Ascending aorta (tissue), 2 donors: ENCODE measurements around the gene POTEF. TPM values are rescaled to one million over a fixed set of nuclear protein-coding genes. Genes with fewer than 3 reads are reported as not detected.
"Not testable (repeated sequence)": the region's sequence is repeated elsewhere in the genome, so short reads cannot be mapped to it uniquely, and the experiment has no call there.

Experiments
- DNase-seq, 2 donors: peaks; one replicate each; pipeline ENCODE4 v3.0.0-alpha.2; 2019; ENCODE audit warnings: low spot score in 2 of 2
- H3K27ac ChIP-seq, 2 donors: fragments of 200-600 bp; sonication (generic); one replicate each; pipeline ENCODE4 v1.5.1; 2016 to 2017; ENCODE audit warnings: mild to moderate bottlenecking in 1 of 2
- H3K27me3 ChIP-seq: fragments of 200-600 bp; sonication (generic); one replicate; pipeline ENCODE4 v1.5.1; 2017
- H3K36me3 ChIP-seq, 2 donors: fragments of 200-600 bp; sonication (generic); one replicate each; pipeline ENCODE4 v1.5.1; 2016
- H3K4me1 ChIP-seq, 2 donors: fragments of 200-600 bp; sonication (generic); one replicate each; pipeline ENCODE4 v1.5.1; 2016 to 2017; ENCODE audit warnings: mild to moderate bottlenecking in 1 of 2
- H3K4me3 ChIP-seq, 2 donors: fragments of 200-600 bp; sonication (generic); one replicate each; pipeline ENCODE4 v1.5.1; 2016 to 2017; ENCODE audit warnings: mild to moderate bottlenecking in 1 of 2
- H3K9me3 ChIP-seq, 2 donors: fragments of 200-600 bp; sonication (generic); one replicate each; pipeline ENCODE4 v1.5.1; 2016
- intact Hi-C: fragments of 100-400 bp; cut with DNase I; formaldehyde crosslinking; loops from one replicate; pipeline ENCODE4 v1.15.1; 2023
- total RNA-seq: library from RNA; depleted of rRNA; stranded (reverse); fragments of >200 nt; gene quantifications from one replicate; pipeline ENCODE4 v1.1.0, GENCODE V29; 2016
- TF ChIP-seq, protein P1 (sequence below), 3 experiments: fragments of 200-600 bp in 2 of 3; fragments of 450-650 bp in 1 of 3; sonication (generic) in 2 of 3; IDR thresholded peaks; one replicate each; pipeline ENCODE4 v1.5.1; 2016 to 2019; ENCODE audit warnings: antibody characterized with exemption in 3 of 3, mild to moderate bottlenecking in 1 of 3, moderate library complexity in 1 of 3

Gene POTEF
- not detected for total RNA-seq

GRCh38 chr2:130129120-130129829, at the start of gene POTEF:
POTEF (minus strand) TSS chr2:130129222; CDS start chr2:130120515, 8,707 bp downstream.
- peak in 1 of 2 donors; percentile 34 for DNase-seq
- H3K27ac ChIP-seq, H3K36me3 ChIP-seq, H3K4me1 ChIP-seq, H3K4me3 ChIP-seq, H3K9me3 ChIP-seq, intact Hi-C loops, H3K27me3 ChIP-seq: not testable (repeated sequence)

- H3K36me3 ChIP-seq, result peaks cover 35 to 51% of the 10 kb centered on the region in 2 donors
- intact Hi-C loops, H3K27ac ChIP-seq, DNase-seq, H3K9me3 ChIP-seq, H3K27me3 ChIP-seq, H3K4me1 ChIP-seq, H3K4me3 ChIP-seq: not testable (repeated sequence)
These were observed 45.8 kb upstream of the POTEF start for GRCh38 chr2:130174866-130175265.

DNA sequence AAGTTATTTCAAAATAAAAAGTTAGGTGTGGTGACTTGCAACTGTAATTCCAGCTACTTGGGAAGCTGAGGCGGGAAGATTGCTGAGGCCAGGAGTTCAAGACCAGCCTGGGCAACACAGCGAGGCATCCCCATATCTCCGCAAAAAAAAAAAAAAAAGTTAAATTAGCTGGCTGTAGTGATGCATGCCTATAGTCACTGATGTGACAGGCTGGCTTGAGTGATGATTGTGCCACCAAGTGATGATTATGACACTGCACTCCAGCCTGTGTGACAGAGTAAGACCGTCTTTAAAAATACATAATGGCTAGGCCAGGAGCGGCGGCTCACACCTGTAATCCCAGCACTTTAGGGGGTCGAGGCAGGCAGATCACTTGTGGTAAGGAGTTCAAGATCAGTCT, 40.9 kb upstream of the POTEF start:
- no peaks in the 10 kb centered on the region for H3K27me3 ChIP-seq
- H3K4me1 ChIP-seq, result no peaks in the 10 kb centered on the region
- intact Hi-C loops, result no loop called here
- no peak for DNase-seq
- no peaks in the 10 kb centered on the region for H3K9me3 ChIP-seq
- TF ChIP-seq, protein P1, sequence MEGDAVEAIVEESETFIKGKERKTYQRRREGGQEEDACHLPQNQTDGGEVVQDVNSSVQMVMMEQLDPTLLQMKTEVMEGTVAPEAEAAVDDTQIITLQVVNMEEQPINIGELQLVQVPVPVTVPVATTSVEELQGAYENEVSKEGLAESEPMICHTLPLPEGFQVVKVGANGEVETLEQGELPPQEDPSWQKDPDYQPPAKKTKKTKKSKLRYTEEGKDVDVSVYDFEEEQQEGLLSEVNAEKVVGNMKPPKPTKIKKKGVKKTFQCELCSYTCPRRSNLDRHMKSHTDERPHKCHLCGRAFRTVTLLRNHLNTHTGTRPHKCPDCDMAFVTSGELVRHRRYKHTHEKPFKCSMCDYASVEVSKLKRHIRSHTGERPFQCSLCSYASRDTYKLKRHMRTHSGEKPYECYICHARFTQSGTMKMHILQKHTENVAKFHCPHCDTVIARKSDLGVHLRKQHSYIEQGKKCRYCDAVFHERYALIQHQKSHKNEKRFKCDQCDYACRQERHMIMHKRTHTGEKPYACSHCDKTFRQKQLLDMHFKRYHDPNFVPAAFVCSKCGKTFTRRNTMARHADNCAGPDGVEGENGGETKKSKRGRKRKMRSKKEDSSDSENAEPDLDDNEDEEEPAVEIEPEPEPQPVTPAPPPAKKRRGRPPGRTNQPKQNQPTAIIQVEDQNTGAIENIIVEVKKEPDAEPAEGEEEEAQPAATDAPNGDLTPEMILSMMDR (IDR thresholded peaks at IDR 0.05), result no peak
- no peak overlapping the region for H3K4me3 ChIP-seq
- no peak overlapping the region for H3K27ac ChIP-seq
- H3K36me3 ChIP-seq, result peaks cover 61 to 77% of the 10 kb centered on the region in 2 donors

DNA sequence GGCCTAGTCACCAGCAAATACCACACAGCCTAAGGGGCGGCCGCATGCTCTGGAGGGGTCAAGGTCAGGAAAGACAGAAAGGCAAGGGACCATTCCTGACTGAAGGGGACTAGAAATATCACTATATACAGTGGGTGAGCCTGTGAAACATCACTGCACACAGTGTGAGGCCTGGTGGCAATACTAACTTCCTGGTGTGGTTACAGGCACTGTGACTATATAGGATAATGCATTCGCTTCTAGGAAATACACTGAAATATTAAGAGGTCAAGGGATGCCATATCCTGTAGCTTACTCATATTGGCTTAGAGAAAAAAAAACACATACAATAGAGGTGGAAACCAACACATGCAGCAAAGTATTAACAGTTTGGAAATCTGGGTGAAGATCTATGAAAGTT, 40.1 kb upstream of the POTEF start:
- H3K27me3 ChIP-seq, DNase-seq, intact Hi-C loops, H3K4me1 ChIP-seq, H3K27ac ChIP-seq, H3K9me3 ChIP-seq, H3K4me3 ChIP-seq: not testable (repeated sequence)
- H3K36me3 ChIP-seq, result peaks cover 59 to 79% of the 10 kb centered on the region in 2 donors

DNA sequence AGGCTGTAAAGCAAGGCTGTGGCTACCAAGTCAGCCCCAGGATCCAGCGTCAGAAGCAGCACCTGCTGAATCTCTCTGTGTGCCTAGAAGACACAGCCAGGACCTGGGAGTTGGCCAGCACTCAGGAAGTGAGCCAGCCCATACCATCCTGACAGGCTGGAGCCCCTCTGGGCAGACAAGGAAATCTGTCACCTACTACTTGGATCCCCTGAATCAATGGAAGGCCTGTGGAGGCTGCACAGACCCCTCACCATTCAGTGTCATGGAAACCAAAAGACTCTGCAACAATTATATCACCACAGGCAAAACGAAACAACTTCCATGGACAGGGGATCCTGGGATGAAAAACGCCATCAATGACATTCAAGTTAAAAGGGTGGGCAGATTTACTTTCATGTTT, 37.6 kb upstream of the POTEF start:
- intact Hi-C loops, H3K4me1 ChIP-seq, H3K27me3 ChIP-seq, H3K9me3 ChIP-seq, DNase-seq, H3K4me3 ChIP-seq, H3K27ac ChIP-seq: not testable (repeated sequence)
- H3K36me3 ChIP-seq, result peaks cover 47 to 71% of the 10 kb centered on the region in 2 donors

DNA sequence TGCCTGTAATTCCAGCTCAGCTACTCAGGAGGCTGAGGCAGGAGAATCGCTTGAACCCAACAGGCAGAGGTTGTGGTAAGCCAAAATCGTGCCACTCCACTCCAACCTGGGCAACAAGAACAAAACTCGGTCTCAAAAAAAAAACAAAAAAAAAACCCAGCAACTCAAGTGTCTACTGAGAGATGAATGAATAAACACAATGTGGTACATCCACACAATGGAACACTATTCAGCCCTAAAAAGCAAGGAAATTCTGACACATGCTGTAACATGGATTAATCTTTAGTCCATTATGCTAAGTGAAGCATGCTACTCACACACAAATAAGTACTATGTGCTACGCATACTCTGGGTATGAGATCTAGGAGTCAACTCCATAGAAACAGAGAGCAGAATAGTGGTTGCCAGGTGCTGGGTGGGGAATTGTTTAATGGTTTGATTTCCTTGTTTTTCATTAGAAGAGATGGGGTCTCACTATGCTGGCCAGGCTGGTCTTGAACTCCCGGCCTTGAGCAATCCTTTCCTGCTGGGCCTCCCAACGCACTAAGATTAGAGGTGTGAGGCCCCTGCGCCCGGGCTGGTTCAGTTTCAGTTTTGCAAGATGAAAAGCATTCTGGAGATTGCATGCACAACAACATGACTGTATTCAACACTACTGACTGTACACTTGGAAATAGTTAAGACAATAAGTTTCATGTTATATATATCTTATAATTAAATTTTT, 36.4 kb upstream of the POTEF start:
- Histone ChIP-seq H3K4me3 (no peak overlapping the region), H3K9me3 (no peaks in the 10 kb centered on the region), H3K4me1 (no peaks in the 10 kb centered on the region), H3K36me3 (peaks cover 40 to 62% of the 10 kb centered on the region in 2 donors), H3K27ac (no peak overlapping the region), H3K27me3 (no peaks in the 10 kb centered on the region)
- no peak for DNase-seq
- TF ChIP-seq, protein P1 (IDR thresholded peaks at IDR 0.05), result no peak
- intact Hi-C loops, result no loop called here

DNA sequence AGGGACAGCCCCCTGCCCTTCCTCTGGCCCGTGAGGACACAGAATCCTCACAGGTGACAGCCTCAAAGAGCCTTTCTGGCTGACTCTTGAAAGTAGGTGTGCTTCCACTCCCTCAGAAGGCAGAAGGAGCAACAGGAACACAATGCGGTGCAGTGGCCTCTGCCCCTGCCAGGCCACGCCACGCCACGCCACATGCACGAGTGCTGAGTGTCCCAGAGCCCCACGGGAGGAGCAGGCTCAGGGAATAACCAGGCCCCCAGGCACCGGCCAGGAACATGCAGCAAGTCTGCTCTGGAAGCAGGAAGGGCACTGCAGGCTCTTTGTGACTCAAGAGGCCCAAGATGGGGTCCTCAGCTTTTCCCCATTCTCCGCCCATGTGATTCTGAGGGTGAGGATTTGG, 33.9 kb upstream of the POTEF start:
- Histone ChIP-seq H3K36me3 (peaks cover 47 to 66% of the 10 kb centered on the region in 2 donors), H3K9me3 (no peaks in the 10 kb centered on the region), H3K4me3 (no peak overlapping the region), H3K4me1 (no peaks in the 10 kb centered on the region), H3K27me3 (no peaks in the 10 kb centered on the region), H3K27ac (no peak overlapping the region)
- TF ChIP-seq, protein P1 (IDR thresholded peaks at IDR 0.05), result no peak
- no peak for DNase-seq
- intact Hi-C loops, result no loop called here

- H3K4me3 ChIP-seq, H3K9me3 ChIP-seq, intact Hi-C loops: not testable (repeated sequence)
These were observed 33.5 kb upstream of the POTEF start for GRCh38 chr2:130162486-130162885.

GRCh38 chr2:130160838-130161705, 32.0 kb upstream of the POTEF start:
- peaks cover 36 to 54% of the 10 kb centered on the region in 2 donors for H3K36me3 ChIP-seq
- H3K4me3 ChIP-seq, H3K27ac ChIP-seq, H3K4me1 ChIP-seq, intact Hi-C loops, H3K27me3 ChIP-seq, DNase-seq, H3K9me3 ChIP-seq: not testable (repeated sequence)

More at GRCh38 chr2:130162486-130162885, 33.5 kb upstream of the POTEF start:
- H3K36me3 ChIP-seq, result peaks cover 44 to 65% of the 10 kb centered on the region in 2 donors
- H3K27me3 ChIP-seq, H3K27ac ChIP-seq, DNase-seq, H3K4me1 ChIP-seq: not testable (repeated sequence)
